MCF 10A (cell line): ENCODE measurements around the gene BNIP5. TPM values are rescaled to one million over a fixed set of nuclear protein-coding genes. Genes with fewer than 3 reads are reported as not detected.

ENCODE experiments used
- BruUV-seq: library from RNA; stranded (reverse); fragments of 400-500 nt; replicated peaks from 2 replicates; lab custom pipeline; 2021; lab: Mats Ljungman, UMichigan
- CTCF ChIA-PET: fragments of 300-600 bp; sonication (Branson Sonifier 250); formaldehyde crosslinking; extraction: SDS; loops from one replicate; lab custom pipeline; 2021; ENCODE audit warnings: antibody characterized with exemption, inconsistent platforms; lab: Yijun Ruan, JAX
- POLR2A ChIA-PET: fragments of 300-600, 350-650 bp; sonication (Branson Sonifier 250); formaldehyde crosslinking; extraction: SDS; loops from one replicate; lab custom pipeline; 2020; ENCODE audit warnings: antibody characterized with exemption, inconsistent platforms; lab: Yijun Ruan, JAX
- DNase-seq: peaks from one replicate; pipeline ENCODE4 v3.0.0-alpha.2; 2018; ENCODE audit not compliant: unreplicated experiment
- H3K27ac Mint-ChIP-seq: one replicate; pipeline ENCODE4 v1.8.0; 2022; ENCODE audit warnings: mild to moderate bottlenecking, low read depth, mixed read lengths; ENCODE audit not compliant: unreplicated experiment
- H3K27me3 Mint-ChIP-seq: one replicate; pipeline ENCODE4 v1.8.0; 2022; ENCODE audit warnings: mixed read lengths; ENCODE audit not compliant: insufficient read depth, unreplicated experiment
- H3K36me3 Mint-ChIP-seq: one replicate; pipeline ENCODE4 v1.8.0; 2022; ENCODE audit warnings: mild to moderate bottlenecking, moderate library complexity, mixed read lengths; ENCODE audit not compliant: insufficient read depth, unreplicated experiment
- H3K4me1 Mint-ChIP-seq: one replicate; pipeline ENCODE4 v1.8.0; 2022; ENCODE audit warnings: mixed read lengths; ENCODE audit not compliant: insufficient read depth, unreplicated experiment
- H3K4me3 Mint-ChIP-seq: one replicate; pipeline ENCODE4 v1.8.0; 2022; ENCODE audit warnings: mild to moderate bottlenecking, moderate library complexity, mixed read lengths; ENCODE audit not compliant: unreplicated experiment
- H3K9me3 Mint-ChIP-seq: one replicate; pipeline ENCODE4 v1.8.0; 2022; ENCODE audit warnings: mixed read lengths; ENCODE audit not compliant: unreplicated experiment
- CTCF ChIP-seq: fragments of 200-600 bp; IDR thresholded peaks from one replicate; pipeline ENCODE4 v1.8.0; 2022; ENCODE audit warnings: antibody characterized with exemption, mild to moderate bottlenecking; ENCODE audit not compliant: unreplicated experiment
- intact Hi-C: fragments of 100-400 bp; cut with micrococcal nuclease; formaldehyde crosslinking; loops from 2 replicates; pipeline ENCODE4 v1.14.1; 2022
- total RNA-seq: library from RNA; stranded (reverse); gene quantifications from 2 replicates; pipeline ENCODE4 v1.2.3, GENCODE V29; 2022

The BNIP5 gene
- total RNA-seq, 1 experiment from 2014 or later, result not detected

- Mint-ChIP-seq H3K27ac (no peak overlapping the region), H3K4me3 (no peak overlapping the region), H3K36me3 (no peaks in the 10 kb centered on the region), H3K9me3 (no peaks in the 10 kb centered on the region), H3K27me3 (peaks cover 73% of the 10 kb centered on the region), H3K4me1 (no peaks in the 10 kb centered on the region)
- no TSS peak for BruUV-seq
- CTCF ChIA-PET, result interaction anchor here (0.6 kb wide), 1 partner anchor 13 kb away, joined by 6 read pairs; no protein-coding TSS in a partner anchor
- no peak for TF ChIP-seq CTCF
- intact Hi-C loops, result no loop called here
- DNase-seq, result no peak
- POLR2A ChIA-PET, result no interaction called here
These were observed 1.1 kb upstream of the BNIP5 start for GRCh38 chr6:36337814-36338213.

GRCh38 chr6:36336208-36336710, 429 bp downstream of the BNIP5 start:
- ChIA-PET POLR2A (no interaction called here), CTCF (no interaction called here)
- BruUV-seq, result no TSS peak
- H3K4me1 Mint-ChIP-seq, result no peaks in the 10 kb centered on the region
- H3K27me3 Mint-ChIP-seq, result peaks cover 87% of the 10 kb centered on the region
- no peak overlapping the region for H3K27ac Mint-ChIP-seq
- no peak for TF ChIP-seq CTCF
- no peaks in the 10 kb centered on the region for H3K9me3 Mint-ChIP-seq
- no peak overlapping the region for H3K4me3 Mint-ChIP-seq
- peaks cover 4% of the 10 kb centered on the region for H3K36me3 Mint-ChIP-seq
- intact Hi-C loops, result no loop called here
- no peak for DNase-seq

- no peak for DNase-seq
- Mint-ChIP-seq H3K27ac (no peak overlapping the region), H3K9me3 (no peaks in the 10 kb centered on the region), H3K36me3 (peaks cover 4% of the 10 kb centered on the region), H3K27me3 (peaks cover 84% of the 10 kb centered on the region), H3K4me1 (no peaks in the 10 kb centered on the region), H3K4me3 (no peak overlapping the region)
- no TSS peak for BruUV-seq
- no peak for TF ChIP-seq CTCF
- POLR2A ChIA-PET, result interaction anchor here (0.6 kb wide), 1 partner anchor 34 kb away, joined by 3 read pairs; no protein-coding TSS in a partner anchor
- intact Hi-C loops, result no loop called here
- CTCF ChIA-PET, result no interaction called here
These were observed 1.1 kb downstream of the BNIP5 start for GRCh38 chr6:36335465-36336207.

GRCh38 chr6:36334832-36335459, 1.7 kb downstream of the BNIP5 start:
- POLR2A ChIA-PET, result interaction anchor here (0.6 kb wide), 2 partner anchors 35 to 329 kb away, joined by 3 read pairs; no protein-coding TSS in a partner anchor
- CTCF ChIA-PET, result interaction anchor here (1.0 kb wide), 1 partner anchor 13 kb away, joined by 3 read pairs; no protein-coding TSS in a partner anchor
- no peak overlapping the region for H3K27ac Mint-ChIP-seq
- TF ChIP-seq CTCF, result no peak
- H3K27me3 Mint-ChIP-seq, result peaks cover 78% of the 10 kb centered on the region
- H3K4me3 Mint-ChIP-seq, result no peak overlapping the region
- intact Hi-C loops, result no loop called here
- H3K4me1 Mint-ChIP-seq, result no peaks in the 10 kb centered on the region
- no TSS peak for BruUV-seq
- peaks cover 4% of the 10 kb centered on the region for H3K36me3 Mint-ChIP-seq
- no peak for DNase-seq
- H3K9me3 Mint-ChIP-seq, result no peaks in the 10 kb centered on the region
